Heart right ventricle (tissue), 16 donors: ENCODE results near the gene GSK3A. TPM values are rescaled to one million over a fixed set of nuclear protein-coding genes. Genes with fewer than 3 reads are reported as not detected.
A peak's percentile ranks its signal among the peaks of the same experiment; 100 is the strongest.

Experiments
- ATAC-seq, 8 donors: fragments of 200-7000 bp; cut with Tn5 transposase; one replicate each; pipeline ENCODE4 v1.9.1; 2020; ENCODE audit warnings: mild to moderate bottlenecking in 8 of 8, moderate library complexity in 8 of 8, moderate number of reproducible peaks in 1 of 8
- DNase-seq, 2 donors: peaks; one replicate each; pipeline ENCODE4 v3.0.0-alpha.2; 2020
- H3K27ac ChIP-seq, 10 donors: fragments of 200-600 bp; sonication (generic) in 2 of 10; one replicate each; pipeline versions ENCODE4 v1.5.0 to v1.8.0; 2020 to 2022; ENCODE audit warnings: mild to moderate bottlenecking in 3 of 10
- H3K27me3 ChIP-seq, 7 donors: fragments of 200-600 bp; one replicate each; pipeline ENCODE4 v1.8.0; 2021 to 2022; ENCODE audit warnings: mild to moderate bottlenecking in 2 of 7
- H3K36me3 ChIP-seq, 9 donors: fragments of 200-600 bp; sonication (generic) in 1 of 9; one replicate each; pipeline versions ENCODE4 v1.5.0 to v1.8.0; 2020 to 2022; ENCODE audit warnings: mild to moderate bottlenecking in 2 of 9
- H3K4me1 ChIP-seq, 9 donors: fragments of 200-600 bp; sonication (generic) in 1 of 9; one replicate each; pipeline versions ENCODE4 v1.5.0 to v1.8.0; 2020 to 2022; ENCODE audit warnings: mild to moderate bottlenecking in 4 of 9
- H3K4me3 ChIP-seq, 10 donors: fragments of 200-600 bp; sonication (generic) in 2 of 10; one replicate each; pipeline versions ENCODE4 v1.5.0 to v1.8.0; 2020 to 2022; ENCODE audit warnings: mild to moderate bottlenecking in 7 of 10, moderate library complexity in 2 of 10
- H3K9me3 ChIP-seq, 11 donors: fragments of 200-600 bp in 10 of 11; sonication (generic) in 2 of 11; one replicate each; pipeline versions ENCODE4 v1.5.0 to v1.8.0; 2013 to 2022; ENCODE audit warnings: mild to moderate bottlenecking in 2 of 11, control low read depth in 1 of 11, moderate library complexity in 1 of 11
- WGBS, 2 donors: extraction: QIAGEN DNeasy Blood & Tissue Kit; methylation state at CpG; one replicate each; pipeline ENCODE4 v1.1.7; 2013; ENCODE audit warnings: inconsistent platforms in 1 of 2; 5-methylcytosine and 5-hydroxymethylcytosine counted together
- intact Hi-C, 10 donors: fragments of 100-400 bp; cut with DNase I; formaldehyde crosslinking; loops; one replicate each; pipeline versions ENCODE4 v1.11.1 to v1.14.2; 2022
- polyA plus RNA-seq, 2 donors: library from polyadenylated mRNA; stranded (reverse); fragments of 200-250 nt; gene quantifications; one replicate each; pipeline ENCODE4 v1.2.3, GENCODE V29; 2013
- total RNA-seq, 10 donors: library from RNA; stranded (reverse); fragmentation: NEBNext Ultra II Directional in 3 of 10; extraction: Animal tissue kit (Norgen Biotek cat#: 25700) in 3 of 10; gene quantifications; one replicate each; pipeline versions ENCODE4 v1.2.1 to v1.2.4, GENCODE V29; 2021 to 2023
- TF ChIP-seq, protein P1 (sequence below), 9 donors: fragments of 200-600 bp; sonication (generic) in 2 of 9; IDR thresholded peaks; one replicate each; pipeline versions ENCODE4 v1.5.0 to v1.8.0; 2021 to 2022; ENCODE audit warnings: antibody characterized with exemption in 9 of 9, mild to moderate bottlenecking in 5 of 9, moderate library complexity in 1 of 9
- donor health status: Arrhythmogenic right ventricular cardiomyopathy.
- donor health status: ischemic (EF 13 %, LVEDD 7.1; RV severe dilation, severe dysfunction).
- donor health status: healthy with polysubstance abuse.
- donor health status: DM: no; HTN: yes; CAD: no.
- donor health status: DM: no; HTN: no; CAD: no.
- donor health status: ischemic (EF 25% LVEDD 6.9; RV normal size, moderate dysfunction).
- donor health status: ischemic (EF 25% LVEDD 5.7; RV mildly dilated, moderate dysfunction).
- donor health status: healthy.
- donor health status: DM: yes; HTN: yes; CAD: no.
- donor health status: Ischemic cardiomyopathy.
- donor health status: ischemic (EF 35%, LVEDD 5.7; RV mildly dilated, moderate dysfunction).
- donor health status: nonischemic (EF 11% LVEDD 7.7; RV severe dilation, severe dysfunction).
- donor health status: DM: yes; HTN: yes; CAD: no.
- donor health status: PGD.
- donor health status: ischemic (EF 29% LVEDD 5.4; RV normal size, mild dysfunction).
- donor health status: nonischemic (EF 23%, LVEDD 6.1; RV moderate dilation, normal function).

GSK3A gene
- total and polyA plus RNA-seq, 12 donors: 31.2 to 51.0 (median 36.4) TPM

DNA sequence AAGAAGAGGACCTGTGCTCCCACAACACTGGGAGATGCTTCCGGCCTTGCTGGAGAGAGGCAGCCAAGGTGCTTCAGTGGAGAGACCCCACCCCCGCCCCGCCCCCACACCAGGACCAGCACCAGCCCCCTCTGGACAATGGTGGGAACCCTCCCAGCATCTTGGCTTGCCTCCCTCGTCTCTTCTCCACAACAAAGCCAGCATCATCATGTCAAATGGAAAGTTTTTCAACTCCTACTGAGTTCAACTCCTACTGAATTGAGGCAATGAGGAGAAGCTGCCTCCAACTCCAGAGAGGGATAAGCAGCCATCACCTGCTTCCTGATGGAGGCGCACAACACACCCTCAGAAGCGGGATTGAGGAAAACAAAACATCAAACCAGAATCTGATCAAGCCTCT is 37.7 kb downstream of the GSK3A start:
- ATAC-seq (no peak), DNase-seq (no peak)
- intact Hi-C loops: loop anchor here in 1 of 10 donors (5.0 kb wide), 1 partner anchor 77 kb away; no protein-coding TSS in a partner anchor
- Histone ChIP-seq H3K36me3 (peaks cover 0 to 98% (median 31%) of the 10 kb centered on the region in 9 donors), H3K4me1 (peaks cover 0 to 79% (median 11%) of the 10 kb centered on the region in 9 donors), H3K27me3 (no peaks in the 10 kb centered on the region), H3K27ac (no peak overlapping the region), H3K4me3 (no peak overlapping the region), H3K9me3 (no peaks in the 10 kb centered on the region)
- TF ChIP-seq, protein P1, sequence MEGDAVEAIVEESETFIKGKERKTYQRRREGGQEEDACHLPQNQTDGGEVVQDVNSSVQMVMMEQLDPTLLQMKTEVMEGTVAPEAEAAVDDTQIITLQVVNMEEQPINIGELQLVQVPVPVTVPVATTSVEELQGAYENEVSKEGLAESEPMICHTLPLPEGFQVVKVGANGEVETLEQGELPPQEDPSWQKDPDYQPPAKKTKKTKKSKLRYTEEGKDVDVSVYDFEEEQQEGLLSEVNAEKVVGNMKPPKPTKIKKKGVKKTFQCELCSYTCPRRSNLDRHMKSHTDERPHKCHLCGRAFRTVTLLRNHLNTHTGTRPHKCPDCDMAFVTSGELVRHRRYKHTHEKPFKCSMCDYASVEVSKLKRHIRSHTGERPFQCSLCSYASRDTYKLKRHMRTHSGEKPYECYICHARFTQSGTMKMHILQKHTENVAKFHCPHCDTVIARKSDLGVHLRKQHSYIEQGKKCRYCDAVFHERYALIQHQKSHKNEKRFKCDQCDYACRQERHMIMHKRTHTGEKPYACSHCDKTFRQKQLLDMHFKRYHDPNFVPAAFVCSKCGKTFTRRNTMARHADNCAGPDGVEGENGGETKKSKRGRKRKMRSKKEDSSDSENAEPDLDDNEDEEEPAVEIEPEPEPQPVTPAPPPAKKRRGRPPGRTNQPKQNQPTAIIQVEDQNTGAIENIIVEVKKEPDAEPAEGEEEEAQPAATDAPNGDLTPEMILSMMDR (IDR thresholded peaks at IDR 0.05): no peak
- WGBS, 2 donors: 86 to 87% methylated on average over 6 of the region's 6 CpGs

DNA sequence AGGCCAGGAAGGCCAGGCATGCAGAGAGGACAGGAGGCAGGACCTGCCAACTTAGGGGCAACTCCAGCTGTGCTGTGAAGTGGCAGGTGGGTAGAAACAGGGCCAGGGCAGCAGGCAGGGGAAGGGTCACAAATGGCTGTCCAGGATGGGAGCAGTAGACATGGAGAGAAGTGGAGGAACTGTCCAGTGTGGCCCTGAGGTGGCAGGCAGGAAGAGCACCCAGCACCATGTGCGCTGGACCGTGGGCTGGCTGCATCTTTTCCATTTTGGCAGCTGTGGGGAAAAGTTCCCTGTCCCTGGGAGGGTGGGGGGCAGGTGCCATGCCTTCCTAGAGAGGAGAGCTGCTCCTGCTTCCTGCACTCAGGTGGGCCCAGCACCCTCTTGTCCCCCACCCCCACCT is 38.7 kb downstream of the GSK3A start:
- no peak for DNase-seq
- peak overlapping the region in 1 of 10 donors; percentile 93 for H3K27ac ChIP-seq
- no peaks in the 10 kb centered on the region for H3K9me3 ChIP-seq
- no peak overlapping the region for H3K4me3 ChIP-seq
- H3K27me3 ChIP-seq: no peaks in the 10 kb centered on the region
- intact Hi-C loops: loop anchor here in 1 of 10 donors (5.0 kb wide), 1 partner anchor 76 kb away; no protein-coding TSS in a partner anchor
- H3K36me3 ChIP-seq: peaks cover 0 to 98% (median 22%) of the 10 kb centered on the region in 9 donors
- 91 to 100% methylated on average over 2 of the region's 2 CpGs for WGBS, 2 donors
- no peak for ATAC-seq
- TF ChIP-seq, protein P1 (IDR thresholded peaks at IDR 0.05): no peak
- H3K4me1 ChIP-seq: peaks cover 0 to 79% (median 13%) of the 10 kb centered on the region in 9 donors

- Histone ChIP-seq H3K36me3 (peaks cover 0 to 96% (median 19%) of the 10 kb centered on the region in 9 donors), H3K4me3 (peak overlapping the region in 1 of 10 donors; percentile 37), H3K4me1 (peaks cover 0 to 79% (median 13%) of the 10 kb centered on the region in 9 donors), H3K9me3 (no peaks in the 10 kb centered on the region), H3K27ac (peak overlapping the region in 3 of 10 donors; percentile 58 to 93 (median 65)), H3K27me3 (no peaks in the 10 kb centered on the region)
- ATAC-seq: no peak
- no peak for DNase-seq
- 76 to 84% methylated on average over 5 of the region's 5 CpGs for WGBS, 2 donors
- intact Hi-C loops: loop anchor here in 1 of 10 donors (5.0 kb wide), 1 partner anchor 75 kb away; no protein-coding TSS in a partner anchor
- TF ChIP-seq, protein P1 (IDR thresholded peaks at IDR 0.05): no peak
These were observed 40.0 kb downstream of the GSK3A start for GRCh38 chr19:42202290-42202880.

GRCh38 chr19:42201489-42202289 is 40.7 kb downstream of the GSK3A start:
- Histone ChIP-seq H3K27ac (peak overlapping the region in 7 of 10 donors; percentile 34 to 93 (median 58)), H3K36me3 (peaks cover 0 to 91% (median 14%) of the 10 kb centered on the region in 9 donors), H3K27me3 (no peaks in the 10 kb centered on the region), H3K4me3 (peak overlapping the region in 1 of 10 donors; percentile 37), H3K9me3 (no peaks in the 10 kb centered on the region), H3K4me1 (peaks cover 0 to 79% (median 13%) of the 10 kb centered on the region in 9 donors)
- TF ChIP-seq, protein P1 (IDR thresholded peaks at IDR 0.05): no peak
- 77 to 79% methylated on average over 6 of the region's 6 CpGs for WGBS, 2 donors
- no peak for DNase-seq
- intact Hi-C loops: loop anchor here in 1 of 10 donors (5.0 kb wide), 1 partner anchor 74 kb away; no protein-coding TSS in a partner anchor
- ATAC-seq: peak; percentile 33 to 66 (median 58)
